Bronchial epithelial cell (primary cell): Measurements from ENCODE around the gene B3GAT1. TPM values are rescaled to one million over a fixed set of nuclear protein-coding genes. Genes with fewer than 3 reads are reported as not detected.
A peak's percentile ranks its signal among the peaks of the same experiment; 100 is the strongest.

Experiments
- DNase-seq: peaks from one replicate; pipeline ENCODE4 v3.0.0-alpha.2; 2010; ENCODE audit warnings: low read depth
- FAIRE-seq: peaks from 2 replicates; lab custom pipeline; 2011; peaks lifted over from hg19 to GRCh38; lab: Jason Lieb, UNC
- H3K27me3 ChIP-seq: 2 replicates; pipeline ENCODE4 v1.5.1; 2011; ENCODE audit warnings: low read length; ENCODE audit not compliant: control insufficient read depth, insufficient read depth
- H3K36me3 ChIP-seq: 2 replicates; pipeline ENCODE4 v1.5.1; 2011; ENCODE audit warnings: low read length; ENCODE audit not compliant: control insufficient read depth, insufficient read depth
- H3K4me3 ChIP-seq: 2 replicates; pipeline ENCODE4 v1.5.1; 2011; ENCODE audit warnings: mild to moderate bottlenecking, low read depth, low read length, control low read depth
- CTCF ChIP-seq: IDR thresholded peaks from 2 replicates; pipeline ENCODE4 v1.5.1; 2011; ENCODE audit warnings: mild to moderate bottlenecking, moderate library complexity, low read length, control low read depth, inconsistent platforms; ENCODE audit not compliant: insufficient read depth, severe bottlenecking
- total RNA-seq: library from RNA; depleted of rRNA; stranded (reverse); fragments of >200 nt; gene quantifications from 2 replicates; pipeline ENCODE4 v1.2.1, GENCODE V29; 2014

Gene B3GAT1
- total RNA-seq, 1 donor from 2014 or later, result under 0.01 TPM

- no peak for FAIRE-seq
- DNase-seq, result peak; percentile 24
- Histone ChIP-seq H3K4me3 (no peak overlapping the region), H3K36me3 (no peaks in the 10 kb centered on the region), H3K27me3 (peaks cover 8% of the 10 kb centered on the region)
- TF ChIP-seq CTCF, result no peak
Measured at GRCh38 chr11:134417871-134418840, 6.1 kb upstream of the B3GAT1 start.

- FAIRE-seq (no peak), DNase-seq (no peak)
- no peaks in the 10 kb centered on the region for H3K36me3 ChIP-seq
- TF ChIP-seq CTCF, result no peak
- no peak overlapping the region for H3K4me3 ChIP-seq
- peaks cover 11% of the 10 kb centered on the region for H3K27me3 ChIP-seq
Measured at GRCh38 chr11:134416726-134417125, 4.7 kb upstream of the B3GAT1 start.

GRCh38 chr11:134414766-134415765 lies 3.0 kb upstream of the B3GAT1 start:
- peaks cover 26% of the 10 kb centered on the region for H3K27me3 ChIP-seq
- no peaks in the 10 kb centered on the region for H3K36me3 ChIP-seq
- FAIRE-seq (no peak), DNase-seq (no peak)
- H3K4me3 ChIP-seq, result no peak overlapping the region
- TF ChIP-seq CTCF, result no peak

- no peak for DNase-seq
- no peak for FAIRE-seq
- Histone ChIP-seq H3K27me3 (peaks cover 29% of the 10 kb centered on the region), H3K36me3 (no peaks in the 10 kb centered on the region), H3K4me3 (no peak overlapping the region)
- TF ChIP-seq CTCF, result no peak
Measured at GRCh38 chr11:134413826-134414731, 2.0 kb upstream of the B3GAT1 start.

- FAIRE-seq (no peak), DNase-seq (no peak)
- no peaks in the 10 kb centered on the region for H3K36me3 ChIP-seq
- TF ChIP-seq CTCF, result no peak
- peaks cover 29% of the 10 kb centered on the region for H3K27me3 ChIP-seq
- no peak overlapping the region for H3K4me3 ChIP-seq
Measured at GRCh38 chr11:134413043-134413825, 1.2 kb upstream of the B3GAT1 start.
